GM23248 (cell line): Measurements from ENCODE around the gene NR4A1.

Source experiments
- EZH2 ChIP-seq: fragments of 200-600 bp; sonication (generic); IDR thresholded peaks from 2 replicates; pipeline ENCODE4 v1.6.1; 2018; ENCODE audit warnings: antibody characterized with exemption, mild to moderate bottlenecking; ENCODE audit not compliant: insufficient read depth, poor library complexity, severe bottlenecking
- EZH2phosphoT487 ChIP-seq: fragments of 200-600 bp; sonication (generic); IDR thresholded peaks from 2 replicates; pipeline ENCODE4 v1.6.1; 2018; ENCODE audit warnings: antibody characterized with exemption, moderate library complexity, mild to moderate bottlenecking, low read depth; ENCODE audit not compliant: insufficient read depth

DNA sequence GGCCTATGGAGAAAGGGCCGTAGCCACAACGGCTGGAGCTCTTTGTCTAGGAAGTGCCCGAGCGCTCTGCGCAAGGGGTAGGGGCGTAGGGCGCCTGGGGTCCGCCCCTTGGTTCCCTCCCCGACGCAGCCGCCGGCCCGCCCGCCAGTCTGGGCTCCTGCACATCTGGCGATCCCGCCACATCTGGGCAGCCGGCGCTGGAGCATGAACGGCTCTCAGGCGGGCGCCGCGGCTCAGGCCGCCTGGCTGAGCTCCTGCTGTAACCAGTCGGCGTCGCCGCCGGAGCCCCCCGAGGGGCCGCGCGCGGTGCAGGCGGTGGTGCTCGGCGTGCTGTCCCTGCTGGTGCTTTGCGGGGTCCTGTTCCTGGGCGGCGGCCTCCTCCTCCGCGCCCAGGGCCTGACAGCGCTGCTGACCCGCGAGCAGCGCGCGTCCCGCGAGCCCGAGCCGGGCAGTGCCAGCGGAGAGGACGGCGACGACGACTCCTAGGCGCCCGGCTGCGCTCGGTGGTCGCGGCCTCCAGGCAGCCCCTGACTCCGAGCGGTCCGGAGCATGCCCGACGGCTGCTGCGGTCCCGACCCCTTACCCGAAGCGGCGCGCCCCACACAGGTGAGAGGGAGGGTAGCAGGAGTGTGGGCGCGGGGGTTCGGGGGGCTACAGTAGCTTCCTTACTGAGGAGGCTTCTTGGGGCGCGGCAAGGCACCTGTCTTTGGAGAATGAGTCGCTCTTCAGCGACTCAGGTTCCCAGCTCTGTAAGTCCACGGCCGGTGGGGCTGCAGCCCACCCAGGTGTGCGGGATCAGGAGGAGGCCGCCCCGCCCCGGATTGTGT is 28.5 kb downstream of the NR4A1 start, which contains the start of gene SMIM41:
- TF ChIP-seq EZH2 (no peak), EZH2phosphoT487 (no peak)
